Measurements from ENCODE around the gene FILIP1L.

GRCh38 chr3:100128565-100128964 is 14.3 kb upstream of the FILIP1L start:
- TF ChIP-seq CTCF (optimal IDR thresholded peaks at IDR 0.05 in 1 of 3, IDR thresholded peaks at IDR 0.05 in 1 of 3, conservative IDR thresholded peaks at IDR 0.05 in 1 of 3; ENCODE audit: extremely low read depth in 1 of 3, insufficient read depth in 2 of 3, low read length in 3 of 3) (no peak), EZH2 (IDR thresholded peaks at IDR 0.05; ENCODE audit: low read length) (no peak)

Measured in keratinocyte (primary cell).